ENCODE data around the gene NTRK2. TPM values are rescaled to one million over a fixed set of nuclear protein-coding genes. Genes with fewer than 3 reads are reported as not detected.

NTRK2 gene
- total and polyA plus RNA-seq, 2 donors: 7.7 to 56.7 TPM

GRCh38 chr9:84811751-84812074 lies 142.2 kb downstream of the NTRK2 start:
- H3K36me3 ChIP-seq (ENCODE audit: insufficient read depth): no peaks in the 10 kb centered on the region
- 83% methylated on average over 1 of the region's 1 CpG for WGBS
- no peak overlapping the region for H3K4me3 ChIP-seq (ENCODE audit: low read depth, low read length)
- DNase-seq (ENCODE audit: extremely low spot score): no peak
- no peak overlapping the region for H3K27ac ChIP-seq (ENCODE audit: low read depth)
- H3K4me1 ChIP-seq (ENCODE audit: insufficient read depth): no peaks in the 10 kb centered on the region

GRCh38 chr9:84812355-84812754 lies 142.8 kb downstream of the NTRK2 start:
- 91% methylated on average over 5 of the region's 5 CpGs for WGBS
- Histone ChIP-seq H3K4me3 (ENCODE audit: low read depth, low read length) (no peak overlapping the region), H3K4me1 (ENCODE audit: insufficient read depth) (no peaks in the 10 kb centered on the region), H3K36me3 (ENCODE audit: insufficient read depth) (no peaks in the 10 kb centered on the region), H3K27ac (ENCODE audit: low read depth) (no peak overlapping the region)
- no peak for DNase-seq (ENCODE audit: extremely low spot score)

GRCh38 chr9:84812847-84813246 lies 143.3 kb downstream of the NTRK2 start:
- H3K4me1 ChIP-seq (ENCODE audit: insufficient read depth): no peaks in the 10 kb centered on the region
- no peak for DNase-seq (ENCODE audit: extremely low spot score)
- no peak overlapping the region for H3K27ac ChIP-seq (ENCODE audit: low read depth)
- H3K4me3 ChIP-seq (ENCODE audit: low read depth, low read length): no peak overlapping the region
- WGBS: 71% methylated on average over 3 of the region's 3 CpGs
- H3K36me3 ChIP-seq (ENCODE audit: insufficient read depth): no peaks in the 10 kb centered on the region

GRCh38 chr9:84815554-84815953 lies 146.0 kb downstream of the NTRK2 start:
- H3K4me1 ChIP-seq (ENCODE audit: insufficient read depth): no peaks in the 10 kb centered on the region
- H3K27ac ChIP-seq (ENCODE audit: low read depth): no peak overlapping the region
- H3K36me3 ChIP-seq (ENCODE audit: insufficient read depth): no peaks in the 10 kb centered on the region
- WGBS: 85% methylated on average over 1 of the region's 1 CpG
- DNase-seq (ENCODE audit: extremely low spot score): no peak
- H3K4me3 ChIP-seq (ENCODE audit: low read depth, low read length): no peak overlapping the region

- Histone ChIP-seq H3K4me3 (ENCODE audit: low read depth, low read length) (no peak overlapping the region), H3K27ac (ENCODE audit: low read depth) (no peak overlapping the region), H3K36me3 (ENCODE audit: insufficient read depth) (no peaks in the 10 kb centered on the region), H3K4me1 (ENCODE audit: insufficient read depth) (no peaks in the 10 kb centered on the region)
- DNase-seq (ENCODE audit: extremely low spot score): no peak
- 95% methylated on average over 6 of the region's 6 CpGs for WGBS
These were observed 147.5 kb downstream of the NTRK2 start for GRCh38 chr9:84817038-84817437.

GRCh38 chr9:84818791-84819190 lies 149.3 kb downstream of the NTRK2 start:
- WGBS: 65% methylated on average over 9 of the region's 9 CpGs
- DNase-seq (ENCODE audit: extremely low spot score): no peak

GRCh38 chr9:84819491-84819991 lies 150.0 kb downstream of the NTRK2 start:
- Histone ChIP-seq H3K4me1 (ENCODE audit: insufficient read depth) (no peaks in the 10 kb centered on the region), H3K27ac (ENCODE audit: low read depth) (no peak overlapping the region), H3K4me3 (ENCODE audit: low read depth, low read length) (no peak overlapping the region), H3K36me3 (ENCODE audit: insufficient read depth) (no peaks in the 10 kb centered on the region)
- 80% methylated on average over 8 of the region's 8 CpGs for WGBS
- no peak for DNase-seq (ENCODE audit: extremely low spot score)

More at GRCh38 chr9:84818791-84819190, 149.3 kb downstream of the NTRK2 start:
- Histone ChIP-seq H3K27ac (ENCODE audit: low read depth) (no peak overlapping the region), H3K36me3 (ENCODE audit: insufficient read depth) (no peaks in the 10 kb centered on the region), H3K4me1 (ENCODE audit: insufficient read depth) (no peaks in the 10 kb centered on the region), H3K4me3 (ENCODE audit: low read depth, low read length) (no peak overlapping the region)

GRCh38 chr9:84821431-84821830 lies 151.9 kb downstream of the NTRK2 start:
- Histone ChIP-seq H3K36me3 (ENCODE audit: insufficient read depth) (no peaks in the 10 kb centered on the region), H3K4me3 (ENCODE audit: low read depth, low read length) (no peak overlapping the region), H3K4me1 (ENCODE audit: insufficient read depth) (no peaks in the 10 kb centered on the region), H3K27ac (ENCODE audit: low read depth) (no peak overlapping the region)
- 21% methylated on average over 1 of the region's 1 CpG for WGBS
- peak; percentile 64 for DNase-seq (ENCODE audit: extremely low spot score)

GRCh38 chr9:84822589-84823233 lies 153.2 kb downstream of the NTRK2 start:
- Histone ChIP-seq H3K27ac (ENCODE audit: low read depth) (no peak overlapping the region), H3K4me1 (ENCODE audit: insufficient read depth) (no peaks in the 10 kb centered on the region), H3K36me3 (ENCODE audit: insufficient read depth) (no peaks in the 10 kb centered on the region), H3K4me3 (ENCODE audit: low read depth, low read length) (no peak overlapping the region)
- WGBS: 78% methylated on average over 7 of the region's 7 CpGs
- no peak for DNase-seq (ENCODE audit: extremely low spot score)

- Histone ChIP-seq H3K4me1 (ENCODE audit: insufficient read depth) (no peaks in the 10 kb centered on the region), H3K27ac (ENCODE audit: low read depth) (no peak overlapping the region), H3K4me3 (ENCODE audit: low read depth, low read length) (no peak overlapping the region), H3K36me3 (ENCODE audit: insufficient read depth) (no peaks in the 10 kb centered on the region)
- WGBS: 58% methylated on average over 8 of the region's 8 CpGs
- peak; percentile 55 for DNase-seq (ENCODE audit: extremely low spot score)
These were observed 154.1 kb downstream of the NTRK2 start for GRCh38 chr9:84823421-84824271.

- no peak for DNase-seq (ENCODE audit: extremely low spot score)
- Histone ChIP-seq H3K27ac (ENCODE audit: low read depth) (no peak overlapping the region), H3K36me3 (ENCODE audit: insufficient read depth) (no peaks in the 10 kb centered on the region), H3K4me1 (ENCODE audit: insufficient read depth) (no peaks in the 10 kb centered on the region), H3K4me3 (ENCODE audit: low read depth, low read length) (no peak overlapping the region)
- 66% methylated on average over 4 of the region's 4 CpGs for WGBS
These were observed 157.8 kb downstream of the NTRK2 start for GRCh38 chr9:84827216-84827765.

GRCh38 chr9:84828046-84828445 lies 158.5 kb downstream of the NTRK2 start:
- Histone ChIP-seq H3K4me1 (ENCODE audit: insufficient read depth) (no peaks in the 10 kb centered on the region), H3K27ac (ENCODE audit: low read depth) (no peak overlapping the region), H3K36me3 (ENCODE audit: insufficient read depth) (no peaks in the 10 kb centered on the region), H3K4me3 (ENCODE audit: low read depth, low read length) (no peak overlapping the region)
- no peak for DNase-seq (ENCODE audit: extremely low spot score)
- 87% methylated on average over 2 of the region's 2 CpGs for WGBS

- DNase-seq (ENCODE audit: extremely low spot score): no peak
- WGBS: 94% methylated on average over 8 of the region's 8 CpGs
- Histone ChIP-seq H3K4me1 (ENCODE audit: insufficient read depth) (no peaks in the 10 kb centered on the region), H3K4me3 (ENCODE audit: low read depth, low read length) (no peak overlapping the region), H3K27ac (ENCODE audit: low read depth) (no peak overlapping the region), H3K36me3 (ENCODE audit: insufficient read depth) (no peaks in the 10 kb centered on the region)
These were observed 159.9 kb downstream of the NTRK2 start for GRCh38 chr9:84829471-84829870.
